GM19351 (cell line): ENCODE data around the gene GRM5.

ENCODE experiments used
- ATAC-seq: cut with Tn5 transposase; IDR thresholded peaks from one replicate; pipeline ENCODE4 v1.9.1; 2021; ENCODE audit warnings: mild to moderate bottlenecking, moderate library complexity; ENCODE audit not compliant: unreplicated experiment

GRM5 gene

GRCh38 chr11:88623531-88623930 lies 442.3 kb downstream of the GRM5 start:
- ATAC-seq, result no peak

- ATAC-seq, result no peak
These were observed 445.1 kb downstream of the GRM5 start for GRCh38 chr11:88620568-88621130.

GRCh38 chr11:88619656-88620385 lies 446.0 kb downstream of the GRM5 start:
- ATAC-seq, result no peak

GRCh38 chr11:88619071-88619425 lies 446.7 kb downstream of the GRM5 start:
- no peak for ATAC-seq

- no peak for ATAC-seq
These were observed 447.3 kb downstream of the GRM5 start for GRCh38 chr11:88618327-88619070.

- ATAC-seq, result no peak
These were observed 448.6 kb downstream of the GRM5 start for GRCh38 chr11:88617226-88617625.

GRCh38 chr11:88604260-88604659 lies 461.5 kb downstream of the GRM5 start:
- no peak for ATAC-seq

GRCh38 chr11:88603091-88603867 lies 462.5 kb downstream of the GRM5 start:
- no peak for ATAC-seq

- ATAC-seq, result peak; percentile 69
These were observed 468.4 kb downstream of the GRM5 start for GRCh38 chr11:88597387-88597786.

GRCh38 chr11:88596786-88597185 lies 469.0 kb downstream of the GRM5 start:
- no peak for ATAC-seq

- ATAC-seq, result peak; percentile 41
These were observed 471.4 kb downstream of the GRM5 start for GRCh38 chr11:88594274-88594950.

GRCh38 chr11:88590361-88590760 lies 475.4 kb downstream of the GRM5 start:
- no peak for ATAC-seq

GRCh38 chr11:88583251-88583650 lies 482.5 kb downstream of the GRM5 start:
- no peak for ATAC-seq

GRCh38 chr11:88579466-88579865 lies 486.3 kb downstream of the GRM5 start:
- ATAC-seq, result no peak

- ATAC-seq, result no peak
These were observed 489.0 kb downstream of the GRM5 start for GRCh38 chr11:88576741-88577140.

GRCh38 chr11:88575916-88576315 lies 489.9 kb downstream of the GRM5 start:
- ATAC-seq, result no peak

- ATAC-seq, result no peak
These were observed 496.4 kb downstream of the GRM5 start for GRCh38 chr11:88569342-88569741.

GRCh38 chr11:88555829-88556202 lies 510.0 kb downstream of the GRM5 start:
- ATAC-seq, result no peak

- no peak for ATAC-seq
These were observed 510.6 kb downstream of the GRM5 start for GRCh38 chr11:88555018-88555828.

GRCh38 chr11:88553204-88553603 lies 512.6 kb downstream of the GRM5 start:
- no peak for ATAC-seq
